HCT116 (cell line): ENCODE measurements around the gene CTBP2. TPM values are rescaled to one million over a fixed set of nuclear protein-coding genes. Genes with fewer than 3 reads are reported as not detected.

Experiments
- ATAC-seq: fragments of 200-7000 bp; cut with Tn5 transposase; 2 replicates; pipeline ENCODE4 v1.9.1; 2020; ENCODE audit warnings: mild to moderate bottlenecking, moderate library complexity
- BruUV-seq: library from RNA; stranded (reverse); fragments of 400-500 nt; replicated peaks from 2 replicates; lab custom pipeline; 2021; lab: Mats Ljungman, UMichigan
- CTCF ChIA-PET: fragments of 300-600 bp; sonication (Branson Sonifier 250); formaldehyde crosslinking; loops from one replicate; lab custom pipeline; 2021; ENCODE audit warnings: antibody characterized with exemption; lab: Charles Lee
- POLR2A ChIA-PET: fragments of 300-600, 350-600 bp; sonication (Branson Sonifier 250); formaldehyde crosslinking; loops from one replicate; lab custom pipeline; 2021; ENCODE audit warnings: antibody characterized with exemption; lab: Charles Lee
- RAD21 ChIA-PET, 2 experiments: fragments of 300-600 bp; sonication (Branson Sonifier 250); formaldehyde crosslinking; loops; one replicate each; lab custom pipeline; 2023; ENCODE audit warnings: low total read pairs in 2 of 2; ENCODE audit not compliant: uncharacterized antibody in 2 of 2, unreplicated experiment in 2 of 2, low non-redundant PET in 1 of 2; lab: Charles Lee
- DNase-seq: peaks from one replicate; pipeline ENCODE4 v3.0.0-alpha.2; 2010; ENCODE audit warnings: low read depth, low spot score
- H2AFZ ChIP-seq: fragments of 200-600 bp; shearing (Covaris generic), sonication (generic); 2 replicates; pipeline ENCODE4 v1.6.1; 2017; ENCODE audit warnings: low read depth, mixed run types, mixed read lengths, antibody characterized with exemption, low read length; ENCODE audit not compliant: poor library complexity, severe bottlenecking
- H3K27ac ChIP-seq: 2 replicates; pipeline ENCODE4 v1.5.1; 2012; ENCODE audit warnings: low read depth, low read length
- H3K27me3 ChIP-seq: fragments of 200-600 bp; sonication (generic); 2 replicates; pipeline ENCODE4 v1.6.1; 2016; ENCODE audit warnings: mixed run types, low read length, mixed read lengths; ENCODE audit not compliant: insufficient read depth
- H3K36me3 ChIP-seq, 2 experiments: fragments of 200-500 bp in 1 of 2; fragments of 200-600 bp in 1 of 2; sonication (Bioruptor generic) in 1 of 2; sonication (generic) in 1 of 2; 2 replicates each; pipeline versions ENCODE4 v1.5.1 to v1.6.1; 2014 to 2016; ENCODE audit warnings: low read length in 2 of 2, inconsistent platforms in 1 of 2, mixed read lengths in 1 of 2, mixed run types in 1 of 2; ENCODE audit not compliant: insufficient read depth in 2 of 2, control insufficient read depth in 1 of 2
- H3K4me1 ChIP-seq, 2 experiments: fragments of 200-600 bp in 1 of 2; sonication (generic) in 1 of 2; 2 replicates each; pipeline versions ENCODE4 v1.5.1 to v1.6.1; 2012 to 2017; ENCODE audit warnings: low read length in 2 of 2, inconsistent platforms in 1 of 2, mild to moderate bottlenecking in 1 of 2, mixed read lengths in 1 of 2, mixed run types in 1 of 2, moderate library complexity in 1 of 2; ENCODE audit not compliant: insufficient read depth in 2 of 2, control insufficient read depth in 1 of 2
- H3K4me2 ChIP-seq: fragments of 200-600 bp; sonication (generic); 2 replicates; pipeline ENCODE4 v1.6.1; 2017; ENCODE audit warnings: mixed run types, low read length, mixed read lengths
- H3K4me3 ChIP-seq, 2 experiments: fragments of 200-600 bp in 1 of 2; sonication (generic) in 1 of 2; replicated peaks in 1 of 2; 2 replicates each; pipeline ENCODE4 v1.5.1; 2011 to 2016; ENCODE audit warnings: low read length in 2 of 2, control low read depth in 1 of 2, low read depth in 1 of 2, mild to moderate bottlenecking in 1 of 2, mixed read lengths in 1 of 2, mixed run types in 1 of 2
- H3K79me2 ChIP-seq: fragments of 200-600 bp; sonication (generic); 2 replicates; pipeline ENCODE4 v1.6.1; 2017; ENCODE audit warnings: mild to moderate bottlenecking, mixed run types, low read length, moderate library complexity, mixed read lengths; ENCODE audit not compliant: insufficient read depth
- H3K9ac ChIP-seq: fragments of 200-600 bp; sonication (generic); 2 replicates; pipeline ENCODE4 v1.6.1; 2016; ENCODE audit warnings: low read length, mixed read lengths
- H3K9me2 ChIP-seq: fragments of 200-600 bp; sonication (generic), shearing (Covaris generic); 2 replicates; pipeline ENCODE4 v1.6.1; 2017; ENCODE audit warnings: mixed run types, mild to moderate bottlenecking, moderate library complexity; ENCODE audit not compliant: insufficient read depth
- H3K9me3 ChIP-seq, 2 experiments: fragments of 200-500 bp in 1 of 2; fragments of 200-600 bp in 1 of 2; sonication (Bioruptor generic) in 1 of 2; sonication (generic) in 1 of 2; 2 replicates each; pipeline ENCODE4 v1.6.1; 2014 to 2017; ENCODE audit warnings: low read length in 2 of 2, mixed read lengths in 2 of 2, inconsistent platforms in 1 of 2, low read depth in 1 of 2, mild to moderate bottlenecking in 1 of 2, mixed run types in 1 of 2, moderate library complexity in 1 of 2; ENCODE audit not compliant: control insufficient read depth in 1 of 2, insufficient read depth in 1 of 2
- H4K20me1 ChIP-seq: fragments of 200-600 bp; sonication (generic), shearing (Covaris generic); 2 replicates; pipeline ENCODE4 v1.6.1; 2017; ENCODE audit warnings: mixed run types, mild to moderate bottlenecking, moderate library complexity; ENCODE audit not compliant: insufficient read depth
- CEBPB ChIP-seq: IDR thresholded peaks from 2 replicates; pipeline ENCODE4 v1.6.1; 2012; ENCODE audit warnings: low read depth
- FOSL1 ChIP-seq: IDR thresholded peaks from 2 replicates; pipeline ENCODE4 v1.6.1; 2012; ENCODE audit warnings: low read depth
- SP1 ChIP-seq: IDR thresholded peaks from 2 replicates; pipeline ENCODE4 v1.6.1; 2012; ENCODE audit warnings: low read depth
- TCF7L2 ChIP-seq: IDR thresholded peaks from 2 replicates; pipeline ENCODE4 v1.7.0; 2011; ENCODE audit warnings: borderline replicate concordance, inconsistent platforms; ENCODE audit not compliant: insufficient read depth, insufficient read length; ENCODE audit errors: extremely low read depth
- ZBTB33 ChIP-seq: IDR thresholded peaks from 2 replicates; pipeline ENCODE4 v1.6.1; 2011; ENCODE audit warnings: mild to moderate bottlenecking, low read length, moderate library complexity; ENCODE audit not compliant: insufficient replicate concordance; ENCODE audit errors: extremely low read depth
- intact Hi-C: fragments of 100-400 bp; cut with micrococcal nuclease; formaldehyde crosslinking; loops from 2 replicates; pipeline ENCODE4 v1.10.0; 2022
- total RNA-seq: library from RNA; stranded (reverse); gene quantifications from one replicate; pipeline ENCODE4 v1.2.1, GENCODE V29; 2021; ENCODE audit not compliant: unreplicated experiment
- TF ChIP-seq, protein P1 (sequence below): IDR thresholded peaks from 2 replicates; pipeline ENCODE4 v1.6.1; 2012
- TF ChIP-seq, protein P2 (sequence below), 3 experiments: fragments of 200-600 bp in 1 of 3; sonication (generic) in 1 of 3; IDR thresholded peaks in 2 of 3; conservative IDR thresholded peaks in 1 of 3; 2 replicates each; pipeline ENCODE4 v1.5.1; 2012 to 2017; ENCODE audit warnings: low read depth in 2 of 3, low read length in 2 of 3, antibody characterized with exemption in 1 of 3, borderline replicate concordance in 1 of 3, control low read depth in 1 of 3, mild to moderate bottlenecking in 1 of 3, mixed read lengths in 1 of 3, mixed run types in 1 of 3, moderate library complexity in 1 of 3; ENCODE audit not compliant: insufficient read depth in 1 of 3

Gene CTBP2
- total RNA-seq, 1 experiment from 2014 or later = 144 TPM

DNA sequence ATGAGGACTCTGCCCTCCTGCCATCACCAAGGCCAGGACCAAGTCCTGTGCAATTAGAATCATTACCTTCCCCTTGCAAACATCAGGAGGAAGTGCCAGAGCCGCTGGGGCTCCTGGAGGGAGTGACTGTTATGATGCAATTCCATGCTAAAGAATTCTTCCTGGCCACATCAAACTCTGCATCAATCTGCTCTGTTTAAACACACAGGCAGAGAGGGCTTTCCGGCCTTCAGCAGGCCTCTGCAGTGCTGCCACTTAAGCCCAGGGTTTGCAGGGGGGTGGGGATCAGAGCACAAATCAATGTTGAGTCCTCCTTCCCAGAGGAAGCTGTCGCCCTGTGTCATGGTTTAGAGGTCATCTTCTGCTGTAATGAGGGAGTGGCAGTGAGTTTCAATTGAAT, 58.1 kb downstream of the CTBP2 start:
- ChIA-PET RAD21 (no interaction called here), CTCF (no interaction called here), POLR2A (no interaction called here)
- Histone ChIP-seq H3K9me2 (no peaks in the 10 kb centered on the region), H3K79me2 (peaks cover 99% of the 10 kb centered on the region), H3K4me1 (peaks cover 8 to 17% of the 10 kb centered on the region in 2 experiments; a peak in 3 of 4 replicates), H3K9me3 (no peaks in the 10 kb centered on the region), H3K4me2 (no peak overlapping the region), H2AFZ (no peak overlapping the region), H3K9ac (no peak overlapping the region), H3K27ac (no peak overlapping the region), H3K27me3 (no peaks in the 10 kb centered on the region), H3K4me3 (no peak overlapping the region), H3K36me3 (peaks cover 0 to 2% of the 10 kb centered on the region in 2 experiments; a peak in 1 of 4 replicates), H4K20me1 (peaks cover 15% of the 10 kb centered on the region; the same call in 1 of the 2 replicates)
- TF ChIP-seq, protein P1, sequence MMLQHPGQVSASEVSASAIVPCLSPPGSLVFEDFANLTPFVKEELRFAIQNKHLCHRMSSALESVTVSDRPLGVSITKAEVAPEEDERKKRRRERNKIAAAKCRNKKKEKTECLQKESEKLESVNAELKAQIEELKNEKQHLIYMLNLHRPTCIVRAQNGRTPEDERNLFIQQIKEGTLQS = no peak
- 0 out of 2 replicates have a peak, but pooled peaks have one; percentile 12 for TF ChIP-seq SP1
- peak; percentile 84 for TF ChIP-seq CEBPB
- TF ChIP-seq, protein P2, sequence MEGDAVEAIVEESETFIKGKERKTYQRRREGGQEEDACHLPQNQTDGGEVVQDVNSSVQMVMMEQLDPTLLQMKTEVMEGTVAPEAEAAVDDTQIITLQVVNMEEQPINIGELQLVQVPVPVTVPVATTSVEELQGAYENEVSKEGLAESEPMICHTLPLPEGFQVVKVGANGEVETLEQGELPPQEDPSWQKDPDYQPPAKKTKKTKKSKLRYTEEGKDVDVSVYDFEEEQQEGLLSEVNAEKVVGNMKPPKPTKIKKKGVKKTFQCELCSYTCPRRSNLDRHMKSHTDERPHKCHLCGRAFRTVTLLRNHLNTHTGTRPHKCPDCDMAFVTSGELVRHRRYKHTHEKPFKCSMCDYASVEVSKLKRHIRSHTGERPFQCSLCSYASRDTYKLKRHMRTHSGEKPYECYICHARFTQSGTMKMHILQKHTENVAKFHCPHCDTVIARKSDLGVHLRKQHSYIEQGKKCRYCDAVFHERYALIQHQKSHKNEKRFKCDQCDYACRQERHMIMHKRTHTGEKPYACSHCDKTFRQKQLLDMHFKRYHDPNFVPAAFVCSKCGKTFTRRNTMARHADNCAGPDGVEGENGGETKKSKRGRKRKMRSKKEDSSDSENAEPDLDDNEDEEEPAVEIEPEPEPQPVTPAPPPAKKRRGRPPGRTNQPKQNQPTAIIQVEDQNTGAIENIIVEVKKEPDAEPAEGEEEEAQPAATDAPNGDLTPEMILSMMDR (IDR thresholded peaks at IDR 0.05 in 2 of 3, conservative IDR thresholded peaks at IDR 0.05 in 1 of 3; ENCODE audit: borderline replicate concordance in 1 of 3, insufficient read depth in 1 of 3, low read depth in 2 of 3, low read length in 2 of 3) = no peak
- peak; percentile 58 for TF ChIP-seq TCF7L2
- no peak for TF ChIP-seq FOSL1
- no peak for TF ChIP-seq ZBTB33
- DNase-seq (no peak), ATAC-seq (peak; percentile 17; the same call in 1 of the 2 replicates)
- intact Hi-C loops = no loop called here
- no TSS peak for BruUV-seq
